HG02938 (cell line): Measurements from ENCODE around the gene ACACA.
"Not testable (repeated sequence)": the region's sequence is repeated elsewhere in the genome, so short reads cannot be mapped to it uniquely, and the experiment has no call there.

Source experiments
- ATAC-seq: cut with Tn5 transposase; IDR thresholded peaks from one replicate; pipeline ENCODE4 v1.9.1; 2021; ENCODE audit warnings: mild to moderate bottlenecking, moderate library complexity; ENCODE audit not compliant: unreplicated experiment

ACACA gene

GRCh38 chr17:37406635-37407461 lies at the start of gene ACACA, which contains the start of gene TADA2A:
Gene ACACA (minus strand): TSS chr17:37406836. CDS start chr17:37406299, 537 bp downstream.
Gene TADA2A (plus strand): TSS chr17:37406886. CDS start chr17:37411366, 4,480 bp downstream.
- ATAC-seq: peak; percentile 75

GRCh38 chr17:37450112-37450511 lies 43.5 kb upstream of the ACACA start:
- no peak for ATAC-seq

- ATAC-seq: no peak
Observed at GRCh38 chr17:37447641-37448040, 41.0 kb upstream of the ACACA start.

- no peak for ATAC-seq
Observed at GRCh38 chr17:37446027-37446426, 39.4 kb upstream of the ACACA start.

GRCh38 chr17:37441369-37442014 lies 34.9 kb upstream of the ACACA start:
- not testable (repeated sequence) for ATAC-seq

GRCh38 chr17:37440424-37440823 lies 33.8 kb upstream of the ACACA start:
- no peak for ATAC-seq

- ATAC-seq: no peak
Observed at GRCh38 chr17:37438141-37438540, 31.5 kb upstream of the ACACA start.

GRCh38 chr17:37432671-37433070 lies 26.0 kb upstream of the ACACA start:
- no peak for ATAC-seq

GRCh38 chr17:37430051-37430627 lies 23.5 kb upstream of the ACACA start:
- ATAC-seq: no peak

- ATAC-seq: no peak
Observed at GRCh38 chr17:37429453-37429852, 22.8 kb upstream of the ACACA start.

- ATAC-seq: no peak
Observed at GRCh38 chr17:37429039-37429438, 22.4 kb upstream of the ACACA start.

- ATAC-seq: no peak
Observed at GRCh38 chr17:37425268-37425667, 18.6 kb upstream of the ACACA start.

GRCh38 chr17:37422971-37423625 lies 16.5 kb upstream of the ACACA start:
- ATAC-seq: no peak

- no peak for ATAC-seq
Observed at GRCh38 chr17:37417852-37418251, 11.2 kb upstream of the ACACA start.

GRCh38 chr17:37413875-37414519 lies 7.4 kb upstream of the ACACA start:
- ATAC-seq: no peak

GRCh38 chr17:37410357-37410756 lies 3.7 kb upstream of the ACACA start:
- no peak for ATAC-seq

- not testable (repeated sequence) for ATAC-seq
Observed at GRCh38 chr17:37408145-37408479, 1.5 kb upstream of the ACACA start.

- peak; percentile 28 for ATAC-seq
Observed at GRCh38 chr17:37405955-37406634, 541 bp downstream of the ACACA start.

GRCh38 chr17:37405522-37405921 lies 1.1 kb downstream of the ACACA start:
- ATAC-seq: not testable (repeated sequence)

GRCh38 chr17:37400505-37400904 lies 6.1 kb downstream of the ACACA start:
- no peak for ATAC-seq
